Endothelial cell (in vitro differentiated cells): ENCODE data around the gene SPTBN2. TPM values are rescaled to one million over a fixed set of nuclear protein-coding genes. Genes with fewer than 3 reads are reported as not detected.

Experiments used
- DNase-seq: peaks from one replicate; pipeline ENCODE4 v3.0.0; 2021; ENCODE audit warnings: low spot score
- H3K27ac Mint-ChIP-seq: one replicate; pipeline ENCODE4 v1.8.0; 2021; ENCODE audit warnings: mixed read lengths, inconsistent platforms; ENCODE audit not compliant: unreplicated experiment
- H3K27me3 Mint-ChIP-seq: one replicate; pipeline ENCODE4 v1.8.0; 2021; ENCODE audit warnings: mild to moderate bottlenecking, moderate library complexity, mixed read lengths, inconsistent platforms; ENCODE audit not compliant: unreplicated experiment
- H3K36me3 Mint-ChIP-seq: one replicate; pipeline ENCODE4 v1.8.0; 2021; ENCODE audit warnings: mild to moderate bottlenecking, low read depth, mixed read lengths, inconsistent platforms; ENCODE audit not compliant: unreplicated experiment
- H3K4me1 Mint-ChIP-seq: one replicate; pipeline ENCODE4 v1.8.0; 2021; ENCODE audit warnings: mild to moderate bottlenecking, mixed read lengths, inconsistent platforms; ENCODE audit not compliant: unreplicated experiment
- H3K4me3 Mint-ChIP-seq: one replicate; pipeline ENCODE4 v1.8.0; 2021; ENCODE audit warnings: mild to moderate bottlenecking, mixed read lengths, inconsistent platforms; ENCODE audit not compliant: unreplicated experiment
- H3K9me3 Mint-ChIP-seq: one replicate; pipeline ENCODE4 v1.8.0; 2021; ENCODE audit warnings: mixed read lengths, inconsistent platforms; ENCODE audit not compliant: unreplicated experiment
- total RNA-seq: library from RNA; stranded (reverse); fragmentation: NEBNext Ultra II Directional; extraction: Animal tissue kit (Norgen Biotek cat#: 25700); gene quantifications from one replicate; pipeline ENCODE4 v1.2.1, GENCODE V29; 2021; ENCODE audit not compliant: unreplicated experiment
- TF ChIP-seq, protein P1 (sequence below): fragments of 200-600 bp; sonication (generic); IDR thresholded peaks from one replicate; pipeline ENCODE4 v1.5.0; 2021; ENCODE audit warnings: antibody characterized with exemption; ENCODE audit not compliant: unreplicated experiment

Gene SPTBN2
- total RNA-seq, 1 donor from 2014 or later: 17.1 TPM

DNA sequence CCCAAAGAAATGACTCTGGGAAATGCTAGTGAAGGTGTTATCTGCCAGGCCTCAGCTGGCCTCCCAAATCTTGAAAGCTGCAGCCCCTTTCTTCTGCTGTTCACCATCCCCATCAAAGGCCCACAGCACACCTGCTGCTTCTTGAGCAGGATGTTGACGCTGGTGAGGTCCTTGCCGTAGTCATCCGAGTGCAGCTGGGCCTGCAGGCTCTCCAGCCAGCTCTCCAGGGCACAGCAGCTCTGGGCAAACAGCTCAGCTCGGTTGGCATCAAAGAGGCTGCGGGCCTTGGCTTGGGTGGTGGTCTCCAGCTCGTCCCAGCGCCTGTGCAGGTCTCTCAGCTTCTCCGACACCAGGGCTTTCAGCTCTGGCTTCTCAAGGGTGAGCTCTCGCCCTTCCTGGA lies 32.9 kb downstream of the SPTBN2 start:
- H3K36me3 Mint-ChIP-seq: peaks cover 20% of the 10 kb centered on the region

DNA sequence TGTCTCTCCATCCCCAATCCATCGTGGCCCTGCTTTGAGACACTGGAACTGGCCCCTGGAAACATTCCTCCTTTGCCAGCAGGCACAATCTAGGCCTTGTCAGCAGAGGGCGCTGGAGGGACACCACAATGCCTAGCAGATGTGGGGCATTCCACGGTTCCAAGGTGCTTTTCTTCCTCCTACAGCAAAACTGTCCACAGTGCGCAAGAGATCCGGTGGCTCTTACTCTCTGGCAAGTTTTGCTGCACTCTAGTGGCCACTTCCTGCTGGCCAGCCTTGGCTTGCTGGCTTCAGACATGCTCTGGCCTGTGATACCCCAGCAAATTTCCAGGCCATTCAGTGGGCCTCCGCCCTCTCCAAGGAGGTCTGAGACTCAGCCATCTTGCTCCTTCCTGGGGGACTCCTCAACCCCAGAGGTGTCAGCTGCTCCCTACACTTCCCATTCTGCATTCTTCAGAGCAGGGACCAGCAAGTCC lies 34.2 kb downstream of the SPTBN2 start:
- Mint-ChIP-seq H3K36me3 (peaks cover 20% of the 10 kb centered on the region), H3K27ac (no peak overlapping the region), H3K9me3 (no peaks in the 10 kb centered on the region), H3K27me3 (peaks cover 8% of the 10 kb centered on the region), H3K4me3 (no peak overlapping the region), H3K4me1 (peaks cover 3% of the 10 kb centered on the region)
- TF ChIP-seq, protein P1, sequence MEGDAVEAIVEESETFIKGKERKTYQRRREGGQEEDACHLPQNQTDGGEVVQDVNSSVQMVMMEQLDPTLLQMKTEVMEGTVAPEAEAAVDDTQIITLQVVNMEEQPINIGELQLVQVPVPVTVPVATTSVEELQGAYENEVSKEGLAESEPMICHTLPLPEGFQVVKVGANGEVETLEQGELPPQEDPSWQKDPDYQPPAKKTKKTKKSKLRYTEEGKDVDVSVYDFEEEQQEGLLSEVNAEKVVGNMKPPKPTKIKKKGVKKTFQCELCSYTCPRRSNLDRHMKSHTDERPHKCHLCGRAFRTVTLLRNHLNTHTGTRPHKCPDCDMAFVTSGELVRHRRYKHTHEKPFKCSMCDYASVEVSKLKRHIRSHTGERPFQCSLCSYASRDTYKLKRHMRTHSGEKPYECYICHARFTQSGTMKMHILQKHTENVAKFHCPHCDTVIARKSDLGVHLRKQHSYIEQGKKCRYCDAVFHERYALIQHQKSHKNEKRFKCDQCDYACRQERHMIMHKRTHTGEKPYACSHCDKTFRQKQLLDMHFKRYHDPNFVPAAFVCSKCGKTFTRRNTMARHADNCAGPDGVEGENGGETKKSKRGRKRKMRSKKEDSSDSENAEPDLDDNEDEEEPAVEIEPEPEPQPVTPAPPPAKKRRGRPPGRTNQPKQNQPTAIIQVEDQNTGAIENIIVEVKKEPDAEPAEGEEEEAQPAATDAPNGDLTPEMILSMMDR: peak; percentile 93
- peak; percentile 93 for DNase-seq

More for the DNA sequence above, 32.9 kb downstream of the SPTBN2 start:
- no peak for DNase-seq
- Mint-ChIP-seq H3K27me3 (peaks cover 9% of the 10 kb centered on the region), H3K9me3 (no peaks in the 10 kb centered on the region), H3K27ac (no peak overlapping the region), H3K4me3 (no peak overlapping the region), H3K4me1 (peaks cover 3% of the 10 kb centered on the region)
- TF ChIP-seq, protein P1: no peak

DNA sequence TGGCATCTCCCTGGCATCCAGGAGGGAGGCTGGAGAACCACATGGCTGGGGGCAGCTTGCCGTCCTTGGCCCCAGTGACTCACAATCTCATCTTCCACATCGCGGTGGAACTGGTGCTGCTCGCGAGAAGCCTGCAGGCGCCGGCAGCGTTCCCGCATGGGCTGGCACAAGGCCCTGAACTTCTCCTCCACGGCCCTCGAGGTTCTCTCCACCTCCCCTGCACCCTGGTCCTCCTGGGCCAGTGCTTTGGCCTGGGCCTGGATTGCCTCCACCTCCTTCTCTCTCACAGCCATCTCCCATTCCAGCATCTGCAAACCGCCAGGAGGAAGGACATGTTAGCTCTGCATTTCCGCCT lies 35.0 kb downstream of the SPTBN2 start:
- Mint-ChIP-seq H3K27me3 (peaks cover 12% of the 10 kb centered on the region), H3K9me3 (no peaks in the 10 kb centered on the region), H3K36me3 (peaks cover 22% of the 10 kb centered on the region), H3K27ac (no peak overlapping the region), H3K4me1 (peaks cover under 1% of the 10 kb centered on the region), H3K4me3 (no peak overlapping the region)
- no peak for DNase-seq
- TF ChIP-seq, protein P1: no peak

DNA sequence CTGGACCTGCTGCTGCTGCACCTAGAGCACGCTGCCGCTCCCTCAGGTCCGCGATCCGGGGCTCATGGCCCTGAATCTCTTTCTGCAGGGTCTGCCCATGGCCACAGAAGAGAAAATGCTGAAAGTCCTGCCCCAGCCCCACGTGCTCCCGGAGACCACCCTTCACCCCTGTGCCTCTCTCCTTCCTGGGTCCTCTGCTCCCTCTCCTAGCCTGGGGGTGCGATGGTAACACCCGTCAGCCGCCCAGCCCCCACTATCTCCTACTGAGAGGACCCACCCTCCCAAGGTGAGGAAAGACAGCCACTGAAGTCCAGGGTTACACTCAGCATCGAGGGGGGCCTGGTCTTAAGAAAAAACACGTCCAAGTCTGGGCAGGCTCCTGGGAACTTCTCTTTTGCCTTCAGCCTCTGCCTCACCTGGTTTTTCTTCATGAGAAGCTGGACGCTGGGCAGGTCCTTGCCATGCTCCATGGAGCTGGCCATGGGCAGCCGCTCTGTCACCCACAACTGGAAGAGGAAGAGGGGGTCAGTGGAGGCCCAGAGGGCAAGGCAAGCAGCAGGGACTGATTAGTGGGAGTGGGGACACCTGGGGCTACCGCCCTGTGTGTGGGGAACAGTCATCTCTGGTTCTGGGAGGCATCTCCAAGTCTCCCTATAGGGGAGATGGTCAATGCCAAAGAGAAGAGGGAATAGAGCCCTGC lies 35.5 kb downstream of the SPTBN2 start:
- Mint-ChIP-seq H3K9me3 (no peaks in the 10 kb centered on the region), H3K4me3 (no peak overlapping the region), H3K27ac (no peak overlapping the region), H3K36me3 (peaks cover 20% of the 10 kb centered on the region), H3K27me3 (peaks cover 12% of the 10 kb centered on the region), H3K4me1 (no peaks in the 10 kb centered on the region)
- DNase-seq: no peak
- TF ChIP-seq, protein P1: no peak

DNA sequence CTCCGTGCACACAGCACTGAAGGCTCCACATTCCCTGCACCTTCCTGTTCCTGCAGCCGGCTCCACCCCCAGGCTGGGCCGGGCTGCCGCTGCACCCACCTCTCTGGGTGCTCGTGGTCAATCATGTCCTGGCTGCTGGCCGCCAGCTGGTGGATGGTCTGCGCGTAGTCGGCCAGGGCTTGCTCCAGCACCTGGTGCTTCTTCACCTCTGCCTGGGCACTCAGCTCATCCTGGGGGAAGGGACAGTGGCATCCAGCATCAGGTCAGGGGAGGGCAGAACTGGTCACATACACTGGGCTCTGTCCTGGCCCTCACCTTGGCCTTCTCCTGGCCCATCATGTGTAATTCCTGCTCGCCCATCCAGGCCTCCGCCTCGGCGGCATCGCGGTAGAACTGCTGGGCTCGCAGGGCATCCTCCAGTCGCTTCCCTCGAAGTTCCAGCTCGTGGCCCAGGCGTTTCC lies 36.1 kb downstream of the SPTBN2 start:
- H3K36me3 Mint-ChIP-seq: peaks cover 24% of the 10 kb centered on the region
- peaks cover 14% of the 10 kb centered on the region for H3K27me3 Mint-ChIP-seq
- H3K9me3 Mint-ChIP-seq: no peaks in the 10 kb centered on the region
- DNase-seq: no peak
- no peaks in the 10 kb centered on the region for H3K4me1 Mint-ChIP-seq
- H3K4me3 Mint-ChIP-seq: no peak overlapping the region
- no peak overlapping the region for H3K27ac Mint-ChIP-seq
- TF ChIP-seq, protein P1: no peak
